ENCODE measurements around the gene MKLN1.

DNA sequence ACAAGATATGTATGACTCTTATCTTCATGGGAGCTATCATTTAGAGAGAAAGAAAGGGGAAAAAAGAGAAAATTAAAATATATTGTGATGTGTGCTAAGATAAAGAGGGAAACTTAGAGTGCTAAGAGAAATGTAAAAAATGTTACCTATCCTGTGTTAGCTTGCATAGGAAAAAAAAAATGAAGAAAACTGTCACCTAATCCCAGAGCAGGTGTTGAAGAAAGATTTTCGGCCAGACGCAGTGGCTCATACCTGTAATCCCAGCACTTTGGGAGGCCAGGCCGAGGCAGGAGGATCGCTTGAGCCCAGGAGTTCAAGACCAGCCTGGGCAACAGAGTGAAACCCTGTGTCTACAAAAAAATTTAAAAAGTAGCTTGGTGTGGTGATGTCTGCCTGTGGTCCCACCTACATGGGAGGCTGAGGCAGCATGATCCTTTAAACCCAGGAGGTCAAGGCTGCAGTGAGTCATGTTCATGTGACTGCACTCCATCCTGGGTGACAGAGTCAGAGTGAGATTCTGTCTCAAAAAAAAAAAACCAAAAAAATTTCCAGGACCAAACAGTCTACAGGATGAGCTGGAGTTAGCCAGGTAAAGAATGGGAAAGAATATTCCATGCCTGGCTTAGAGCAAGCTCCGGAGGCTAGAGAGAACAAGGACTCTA is 2.4 kb upstream of the MKLN1 start:
- TF ChIP-seq, protein P1, sequence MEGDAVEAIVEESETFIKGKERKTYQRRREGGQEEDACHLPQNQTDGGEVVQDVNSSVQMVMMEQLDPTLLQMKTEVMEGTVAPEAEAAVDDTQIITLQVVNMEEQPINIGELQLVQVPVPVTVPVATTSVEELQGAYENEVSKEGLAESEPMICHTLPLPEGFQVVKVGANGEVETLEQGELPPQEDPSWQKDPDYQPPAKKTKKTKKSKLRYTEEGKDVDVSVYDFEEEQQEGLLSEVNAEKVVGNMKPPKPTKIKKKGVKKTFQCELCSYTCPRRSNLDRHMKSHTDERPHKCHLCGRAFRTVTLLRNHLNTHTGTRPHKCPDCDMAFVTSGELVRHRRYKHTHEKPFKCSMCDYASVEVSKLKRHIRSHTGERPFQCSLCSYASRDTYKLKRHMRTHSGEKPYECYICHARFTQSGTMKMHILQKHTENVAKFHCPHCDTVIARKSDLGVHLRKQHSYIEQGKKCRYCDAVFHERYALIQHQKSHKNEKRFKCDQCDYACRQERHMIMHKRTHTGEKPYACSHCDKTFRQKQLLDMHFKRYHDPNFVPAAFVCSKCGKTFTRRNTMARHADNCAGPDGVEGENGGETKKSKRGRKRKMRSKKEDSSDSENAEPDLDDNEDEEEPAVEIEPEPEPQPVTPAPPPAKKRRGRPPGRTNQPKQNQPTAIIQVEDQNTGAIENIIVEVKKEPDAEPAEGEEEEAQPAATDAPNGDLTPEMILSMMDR (IDR thresholded peaks at IDR 0.05): no peak
- no peak for TF ChIP-seq POLR2A (IDR thresholded peaks at IDR 0.05)
